Esophagus muscularis mucosa (tissue), 4 donors: ENCODE measurements around the gene ATP8B1.

Experiments
- CTCF ChIP-seq, 3 experiments: fragments of 200-600 bp in 2 of 3; fragments of 450-650 bp in 1 of 3; sonication (generic) in 2 of 3; IDR thresholded peaks; one replicate each; pipeline ENCODE4 v1.5.1; 2017 to 2019; ENCODE audit warnings: antibody characterized with exemption in 3 of 3, mild to moderate bottlenecking in 2 of 3, moderate library complexity in 1 of 3
- EP300 ChIP-seq: sonication (generic); formaldehyde crosslinking; IDR thresholded peaks from one replicate; pipeline ENCODE4 v1.6.1; 2017; ENCODE audit warnings: antibody characterized with exemption
- POLR2A ChIP-seq: fragments of 450-650 bp; IDR thresholded peaks from one replicate; pipeline ENCODE4 v1.6.1; 2017; ENCODE audit warnings: antibody characterized with exemption, moderate library complexity, mild to moderate bottlenecking, low read depth
- POLR2AphosphoS5 ChIP-seq, 2 donors: sonication (generic); formaldehyde crosslinking; IDR thresholded peaks; one replicate each; pipeline ENCODE4 v1.6.1; 2017; ENCODE audit warnings: antibody characterized with exemption in 2 of 2

- no peak for TF ChIP-seq CTCF (IDR thresholded peaks at IDR 0.05)
- TF ChIP-seq POLR2A, result no peak
- TF ChIP-seq POLR2AphosphoS5 (IDR thresholded peaks at IDR 0.05), result no peak
- no peak for TF ChIP-seq EP300
Observed at GRCh38 chr18:57715073-57715472, 88.0 kb downstream of the ATP8B1 start.
